Measurements from ENCODE around the gene FN3KRP.

The FN3KRP gene

DNA sequence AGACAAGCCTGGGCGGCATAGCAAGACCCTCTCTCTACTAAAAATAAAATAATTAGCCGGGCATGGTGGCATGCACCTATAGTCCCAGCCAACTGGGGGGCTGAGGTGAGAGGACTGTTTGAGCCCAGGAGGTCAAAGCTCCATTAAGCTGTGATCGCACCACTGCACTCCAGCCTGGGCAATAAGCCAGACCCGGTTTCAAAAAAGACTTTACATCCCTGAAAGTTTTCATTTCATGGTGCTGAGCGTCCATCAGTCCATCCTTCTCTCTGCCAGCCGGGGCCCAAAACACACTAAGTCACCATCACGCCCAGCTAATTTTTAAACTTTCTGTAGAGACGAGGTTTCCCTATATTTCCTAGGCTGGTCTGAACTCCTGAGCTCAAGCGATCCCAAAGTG is 28.6 kb upstream of the FN3KRP start:
- no peak for DNase-seq (ENCODE audit: low read depth)

DNA sequence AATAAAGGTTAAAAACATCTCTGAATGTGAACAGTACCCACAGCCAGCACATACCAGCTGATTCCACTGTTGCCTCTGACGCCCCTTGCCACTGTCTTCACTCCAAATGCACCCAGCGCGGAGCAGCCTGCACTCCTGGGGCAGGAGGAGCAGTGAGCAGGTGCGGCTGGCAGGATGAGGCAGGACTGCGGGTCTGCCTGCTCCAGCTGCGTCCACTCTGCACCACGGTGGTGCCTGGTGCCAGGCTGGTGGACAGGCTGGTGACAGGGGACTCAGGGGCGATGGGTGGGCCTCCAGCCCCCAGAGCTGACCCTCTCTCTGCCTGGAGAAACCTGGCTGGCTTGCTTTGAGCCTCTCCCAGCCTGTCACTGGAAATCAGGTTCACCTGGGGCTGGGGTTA is 27.4 kb upstream of the FN3KRP start:
- no peak for DNase-seq (ENCODE audit: low read depth)

- no peak for DNase-seq (ENCODE audit: low read depth)
These were observed 25.6 kb upstream of the FN3KRP start for GRCh38 chr17:82690786-82691489.

DNA sequence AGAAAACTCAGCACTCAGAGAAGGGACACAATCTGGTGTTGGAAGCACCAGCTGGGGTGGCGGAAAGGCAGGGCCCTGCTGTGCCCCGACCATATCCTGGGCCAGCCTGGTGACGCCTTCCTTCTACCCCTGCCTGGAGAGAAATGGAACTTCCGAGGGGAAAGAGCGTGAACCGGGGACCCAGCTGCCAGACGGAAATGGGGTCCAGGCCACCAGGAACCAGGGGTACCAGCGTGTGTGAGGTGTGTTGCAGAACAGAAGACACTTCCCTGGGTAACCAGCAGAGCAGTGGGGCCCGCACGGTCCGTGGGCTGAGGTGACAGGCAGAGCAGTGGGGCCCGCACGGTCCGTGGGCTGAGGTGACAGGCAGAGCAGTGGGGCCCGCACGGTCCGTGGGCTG is 24.8 kb upstream of the FN3KRP start:
- DNase-seq (ENCODE audit: low read depth) = no peak

DNA sequence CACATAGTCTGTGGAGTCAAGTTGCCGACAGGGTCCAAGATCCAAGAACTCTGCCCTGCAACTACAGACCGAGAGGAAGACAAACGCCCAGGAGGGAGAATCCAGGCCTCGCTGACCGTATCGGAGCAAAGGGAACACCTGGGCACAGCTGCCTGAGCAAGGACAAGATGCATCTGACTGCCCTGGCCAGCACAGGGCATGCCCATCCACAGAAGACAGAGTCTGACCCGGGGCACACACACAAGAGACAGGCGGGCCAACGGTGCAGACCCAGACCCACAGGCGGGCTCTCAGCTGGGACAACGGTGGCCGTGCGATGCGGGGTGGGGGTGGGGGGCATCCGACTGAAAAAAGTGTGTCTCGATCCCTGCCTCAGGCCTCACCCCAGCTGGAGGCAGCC is 24.2 kb upstream of the FN3KRP start:
- no peak for DNase-seq (ENCODE audit: low read depth)

DNA sequence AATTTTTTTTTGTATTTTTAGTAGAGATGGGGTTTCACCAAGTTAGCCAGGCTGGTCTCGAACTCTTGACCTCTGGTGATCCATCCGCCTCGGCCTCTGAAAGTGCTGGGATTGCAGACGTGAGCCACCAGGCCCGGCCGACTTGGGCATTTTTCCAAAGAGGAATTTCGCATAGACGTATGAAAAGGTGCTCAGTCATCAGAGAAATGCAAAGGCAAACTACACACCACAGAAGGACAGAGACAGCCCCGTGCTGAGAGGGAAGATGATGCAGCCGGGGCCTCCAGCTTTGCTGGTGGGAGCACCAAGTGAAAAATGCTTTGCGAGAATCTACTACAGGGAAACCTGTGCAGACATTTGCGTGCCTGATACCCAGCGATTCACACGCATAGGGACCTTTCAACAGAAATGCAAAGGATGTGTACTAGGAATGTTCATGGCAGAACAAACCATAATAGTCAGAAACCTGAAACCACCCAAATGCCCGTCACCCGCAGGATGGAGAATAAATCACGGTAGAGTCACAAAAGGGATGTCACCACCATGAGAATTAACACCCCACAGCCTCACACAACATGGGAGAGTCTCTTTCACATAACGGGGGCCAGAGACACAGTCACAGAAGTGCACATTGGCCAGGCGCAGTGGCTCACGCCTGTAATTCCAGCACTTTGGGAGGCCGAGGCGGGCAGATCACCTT is 23.2 kb upstream of the FN3KRP start:
- no peak for DNase-seq (ENCODE audit: low read depth)

GRCh38 chr17:82694647-82695046 is 21.9 kb upstream of the FN3KRP start:
- DNase-seq (ENCODE audit: low read depth) = no peak

- DNase-seq (ENCODE audit: low read depth) = no peak
These were observed 20.2 kb upstream of the FN3KRP start for GRCh38 chr17:82696259-82696658.

DNA sequence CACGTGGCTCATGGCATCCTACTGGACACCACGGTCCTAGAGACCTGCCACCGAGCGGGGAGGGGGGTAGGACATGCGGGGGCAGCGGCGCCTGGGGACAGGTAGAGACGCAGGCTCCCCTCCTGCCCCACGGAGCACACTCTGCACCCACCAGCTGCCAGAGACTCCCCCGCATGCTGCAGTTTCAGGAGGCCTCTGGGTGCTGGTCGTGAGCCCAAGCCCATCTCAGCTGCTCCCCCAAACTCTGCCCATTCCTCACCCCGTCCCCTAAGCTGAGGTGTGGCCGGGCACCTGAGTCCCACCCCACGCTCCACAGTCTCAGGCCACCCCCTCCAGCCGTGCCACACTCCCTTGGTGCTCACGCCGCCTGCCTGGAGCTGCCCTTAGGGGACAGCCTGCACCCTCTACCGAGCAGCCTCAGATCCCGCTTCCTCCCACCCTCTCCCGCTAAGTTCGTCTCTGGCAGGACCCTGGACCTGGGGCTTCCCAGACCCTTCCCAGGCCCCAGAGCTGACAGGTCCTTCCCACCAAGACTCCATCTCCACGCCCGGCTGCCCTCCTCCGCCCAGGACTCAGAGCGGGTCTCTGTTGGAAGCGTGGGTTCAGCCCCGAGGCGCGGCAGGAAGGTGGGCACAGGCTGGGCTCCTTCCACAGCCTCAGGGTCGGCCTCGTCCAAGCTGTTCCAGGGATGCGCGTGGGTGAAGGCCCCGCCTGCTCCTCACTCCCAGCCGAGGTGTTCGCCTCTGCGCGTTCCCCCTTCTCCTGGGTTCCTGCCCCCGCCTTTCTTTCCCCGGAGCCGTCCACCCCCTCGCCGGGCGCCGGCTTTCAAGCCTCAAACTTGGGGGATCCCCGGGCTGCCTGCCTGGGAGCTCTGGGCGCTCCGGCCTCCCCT is 19.3 kb upstream of the FN3KRP start:
- no peak for DNase-seq (ENCODE audit: low read depth)

DNA sequence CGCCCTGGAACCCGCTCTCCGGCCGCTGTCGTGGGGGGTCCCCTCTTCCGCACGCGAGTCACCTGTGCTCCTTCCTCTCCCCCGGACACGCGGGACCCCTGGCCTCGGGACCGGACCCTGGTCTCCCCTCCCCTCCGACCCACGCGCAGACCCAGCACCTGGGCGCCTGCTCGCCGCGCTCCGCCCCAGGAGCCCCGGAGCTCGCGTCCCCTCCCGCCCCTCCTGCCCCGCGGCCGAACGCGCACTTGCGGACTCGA is 18.8 kb upstream of the FN3KRP start:
- DNase-seq (ENCODE audit: low read depth) = no peak

DNA sequence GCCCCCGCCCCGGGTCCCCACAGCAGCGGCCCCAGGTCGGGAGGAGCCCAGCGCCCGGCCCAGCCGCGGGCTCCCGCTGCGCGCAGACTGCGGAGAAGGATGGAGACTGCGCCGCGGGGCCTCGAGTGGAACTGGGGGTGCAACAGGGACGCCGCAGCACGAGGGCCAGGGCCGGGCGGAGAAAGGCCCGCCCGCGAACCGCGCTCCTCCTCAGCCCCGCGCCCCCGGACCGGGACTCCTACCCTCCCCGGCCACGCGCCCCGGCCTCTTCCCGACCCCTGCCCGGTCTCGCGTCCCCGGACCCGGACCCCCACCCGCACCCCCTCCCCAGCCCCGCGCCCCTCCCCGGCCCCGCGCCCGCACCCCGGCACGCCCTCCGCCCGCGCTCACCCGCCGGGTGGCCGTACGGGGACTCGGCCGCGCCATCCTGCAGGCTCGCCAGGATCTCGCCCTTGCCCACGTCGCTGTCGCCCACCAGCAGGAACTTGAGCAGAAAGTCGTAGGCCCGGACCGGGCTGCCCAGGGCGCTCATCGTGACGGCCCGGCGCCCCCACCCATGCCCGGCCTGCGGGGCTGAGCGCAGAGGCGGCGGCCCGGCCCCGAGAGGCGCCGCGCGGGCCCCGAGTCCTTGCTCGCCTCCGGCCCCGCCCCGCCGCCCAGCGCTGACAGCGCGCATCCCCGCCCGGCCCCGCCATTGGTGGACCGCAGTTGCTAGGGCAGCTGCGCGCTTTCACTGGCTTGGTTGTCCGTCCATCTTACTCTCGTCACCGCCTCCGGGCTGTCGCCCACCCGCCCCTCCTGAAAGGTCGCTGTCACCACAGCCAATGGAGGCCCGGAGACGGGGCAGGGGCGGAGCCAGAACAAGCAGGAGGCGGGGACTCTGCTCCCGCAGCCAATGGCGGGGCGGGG is 18.2 kb upstream of the FN3KRP start, which contains the start of gene RAB40B:
RAB40B (minus strand) TSS at position 634 of the 909 bp plus-strand sequence; CDS start at position 532, 102 bp downstream.
- DNase-seq (ENCODE audit: low read depth) = peak; percentile 90

DNA sequence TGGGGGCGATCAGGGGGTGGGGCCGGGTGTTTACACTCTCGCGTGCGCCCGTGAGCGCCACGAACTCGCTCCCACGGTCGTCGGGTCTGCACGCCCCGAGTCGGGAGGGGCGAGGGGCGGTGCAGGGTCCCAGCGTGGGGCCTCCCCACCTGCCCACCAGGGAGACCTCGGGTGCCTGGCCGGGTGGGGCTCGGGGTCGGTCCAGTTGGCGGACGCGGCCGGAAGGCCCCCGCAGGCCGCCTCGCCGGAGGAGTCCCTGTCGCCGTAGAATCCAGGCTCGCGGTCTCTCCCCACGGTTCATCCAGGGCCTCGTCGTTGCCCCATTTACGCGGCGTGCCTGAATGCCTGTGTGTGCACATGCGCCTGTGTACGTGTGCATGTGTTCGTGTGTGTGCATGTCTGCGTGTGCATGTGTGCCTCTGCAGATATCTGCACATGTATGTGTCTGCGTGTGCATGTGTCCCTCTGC is 17.5 kb upstream of the FN3KRP start:
- DNase-seq (ENCODE audit: low read depth) = no peak

DNA sequence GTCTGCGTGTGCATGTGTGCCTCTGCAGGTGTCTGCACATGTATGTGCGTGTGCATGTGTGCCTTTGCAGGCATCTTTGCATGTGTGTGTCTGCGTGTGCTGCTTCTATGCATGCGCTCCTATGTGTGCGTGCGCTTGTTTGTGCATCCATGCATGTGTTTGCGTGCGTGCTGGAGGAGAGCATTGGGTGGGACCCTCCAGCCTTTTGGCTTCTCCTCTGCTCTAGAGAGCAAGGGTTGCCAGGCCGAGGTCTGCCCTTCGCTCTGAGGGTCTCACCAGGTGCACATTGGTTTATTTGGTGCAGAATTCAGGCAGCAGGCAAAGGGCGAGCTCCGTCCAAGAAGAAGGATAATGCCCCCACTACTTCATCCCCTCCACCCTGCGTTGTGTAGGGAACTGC is 17.0 kb upstream of the FN3KRP start:
- DNase-seq (ENCODE audit: low read depth) = no peak

DNA sequence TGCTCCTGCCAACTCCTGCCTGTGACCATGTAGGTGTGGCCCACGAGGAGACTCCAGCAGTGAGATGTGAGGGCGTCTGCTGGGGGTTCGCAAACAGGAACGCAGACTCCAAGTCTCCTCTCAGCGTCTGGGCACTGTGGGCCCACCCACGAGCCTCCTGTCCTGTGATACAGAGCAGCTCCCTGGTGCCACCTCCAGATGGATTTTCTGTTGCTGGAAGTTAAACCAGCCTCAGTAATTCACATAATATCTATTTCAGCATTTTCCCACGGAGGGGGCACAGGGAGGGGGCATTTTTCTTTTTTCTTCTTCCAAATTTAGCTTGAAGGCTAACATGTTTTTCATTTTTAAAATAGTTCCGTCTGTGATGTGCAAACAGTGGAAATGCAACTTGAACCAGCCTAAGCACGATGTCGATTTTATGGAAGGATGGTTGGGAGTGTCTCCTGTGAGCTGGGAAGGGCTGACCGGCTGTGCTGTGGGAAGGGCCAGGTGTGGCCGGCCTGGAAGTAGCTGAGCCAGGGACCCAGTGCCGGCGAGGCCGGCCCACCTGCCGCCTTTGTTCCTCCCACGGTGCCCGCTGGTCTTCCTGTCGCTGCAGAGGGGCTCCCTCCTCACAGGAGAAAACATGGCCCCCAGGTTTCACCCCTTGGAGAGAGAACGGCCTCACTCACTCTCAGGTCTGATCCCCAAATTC is 14.1 kb upstream of the FN3KRP start:
- DNase-seq (ENCODE audit: low read depth) = no peak

- DNase-seq (ENCODE audit: low read depth) = no peak
These were observed 13.3 kb upstream of the FN3KRP start for GRCh38 chr17:82703036-82703745.

GRCh38 chr17:82703935-82704865 is 12.3 kb upstream of the FN3KRP start:
- DNase-seq (ENCODE audit: low read depth) = no peak

- no peak for DNase-seq (ENCODE audit: low read depth)
These were observed 11.6 kb upstream of the FN3KRP start for GRCh38 chr17:82704886-82705285.

DNA sequence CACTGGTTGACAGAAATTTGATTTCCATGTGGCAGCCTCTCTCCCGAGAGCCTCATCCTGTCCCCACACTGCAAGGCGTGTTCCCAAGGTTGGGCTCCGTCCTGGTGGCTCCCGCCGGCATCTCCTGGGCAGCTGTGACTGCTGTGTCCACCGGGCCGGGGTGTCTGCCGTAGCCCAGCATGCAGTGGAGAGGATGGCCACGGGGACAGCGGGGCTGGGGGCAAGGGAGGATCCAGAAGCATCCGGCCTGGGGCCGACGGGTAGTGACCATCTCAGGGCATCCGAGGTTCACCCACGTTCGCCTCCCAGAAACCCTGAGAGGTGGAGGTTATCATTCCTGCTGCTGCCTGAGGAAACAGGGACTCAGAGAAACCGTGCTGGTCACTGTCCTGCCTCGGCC is 10.8 kb upstream of the FN3KRP start:
- no peak for DNase-seq (ENCODE audit: low read depth)

DNA sequence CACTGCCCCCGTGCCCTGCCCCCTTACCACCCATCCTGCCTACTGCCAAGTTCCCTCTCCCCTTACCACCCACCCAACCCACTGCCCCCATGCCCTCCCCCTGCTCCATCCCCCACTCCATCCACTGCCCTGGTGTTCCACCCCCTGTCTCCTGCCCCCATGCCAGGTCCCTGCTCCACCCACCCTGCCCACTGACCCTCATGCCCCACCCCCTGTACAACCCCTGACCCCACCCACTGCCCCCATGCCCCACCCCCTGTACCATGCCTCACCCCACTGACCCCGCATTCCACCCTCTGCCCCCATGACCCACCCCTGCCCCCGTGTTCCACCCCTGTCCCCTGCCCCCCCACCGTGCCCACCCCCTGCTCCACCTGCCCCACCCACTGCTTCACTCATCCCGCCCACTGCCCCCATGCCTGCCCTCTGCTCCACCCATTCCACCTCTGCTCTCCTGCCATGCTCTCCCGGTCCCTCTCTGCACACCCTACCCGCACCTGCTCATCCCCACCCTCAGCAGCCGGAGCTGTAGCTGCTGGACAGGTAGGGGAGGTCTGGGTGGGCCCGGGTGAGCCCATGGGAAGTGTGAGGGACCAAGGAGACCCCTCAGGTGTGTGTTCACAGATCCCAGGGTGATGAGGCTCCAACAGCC is 7.4 kb upstream of the FN3KRP start:
- no peak for DNase-seq (ENCODE audit: low read depth)
